GM11168 (cell line): Measurements from ENCODE around the gene DNAJB2.

ENCODE experiments used
- in situ Hi-C: fragments of 300-500 bp; cut with MboI; formaldehyde crosslinking; loops from one replicate; pipeline ENCODE4 v1.12.0; 2022; ENCODE audit warnings: low sequenced_read_pairs; ENCODE audit not compliant: unreplicated experiment

Gene DNAJB2

GRCh38 chr2:219335373-219335786 lies 56.2 kb downstream of the DNAJB2 start:
- in situ Hi-C loops, result no loop called here
